HUES64 (cell line): ENCODE results near the gene TRPT1.

Experiments
- H3K27ac ChIP-seq: 2 replicates; pipeline ENCODE4 v1.7.0; 2013; ENCODE audit warnings: low read depth, low read length, inconsistent platforms
- H3K27me3 ChIP-seq: 2 replicates; pipeline ENCODE4 v1.6.1; 2013; ENCODE audit warnings: mild to moderate bottlenecking, low read length; ENCODE audit not compliant: insufficient read depth
- H3K36me3 ChIP-seq: 2 replicates; pipeline ENCODE4 v1.6.1; 2013; ENCODE audit warnings: mild to moderate bottlenecking, low read length; ENCODE audit not compliant: insufficient read depth
- H3K4me1 ChIP-seq: 2 replicates; pipeline ENCODE4 v1.6.1; 2013; ENCODE audit warnings: mild to moderate bottlenecking, low read length, moderate library complexity; ENCODE audit not compliant: insufficient read depth
- H3K4me3 ChIP-seq: 2 replicates; pipeline ENCODE4 v1.5.1; 2013; ENCODE audit warnings: mild to moderate bottlenecking, low read length, moderate library complexity
- H3K9ac ChIP-seq: 2 replicates; pipeline ENCODE4 v1.6.1; 2013; ENCODE audit warnings: mild to moderate bottlenecking, low read depth, low read length
- H3K9me3 ChIP-seq: 2 replicates; pipeline ENCODE4 v1.6.1; 2013; ENCODE audit warnings: low read depth, low read length; ENCODE audit not compliant: insufficient read depth
- WGBS: fragments of 150-250, 120-280 bp; methylation state at CpG from one replicate; pipeline ENCODE4 v1.1.7; 2013; ENCODE audit warnings: missing lambda C conversion rate; 5-methylcytosine and 5-hydroxymethylcytosine counted together

Gene TRPT1

DNA sequence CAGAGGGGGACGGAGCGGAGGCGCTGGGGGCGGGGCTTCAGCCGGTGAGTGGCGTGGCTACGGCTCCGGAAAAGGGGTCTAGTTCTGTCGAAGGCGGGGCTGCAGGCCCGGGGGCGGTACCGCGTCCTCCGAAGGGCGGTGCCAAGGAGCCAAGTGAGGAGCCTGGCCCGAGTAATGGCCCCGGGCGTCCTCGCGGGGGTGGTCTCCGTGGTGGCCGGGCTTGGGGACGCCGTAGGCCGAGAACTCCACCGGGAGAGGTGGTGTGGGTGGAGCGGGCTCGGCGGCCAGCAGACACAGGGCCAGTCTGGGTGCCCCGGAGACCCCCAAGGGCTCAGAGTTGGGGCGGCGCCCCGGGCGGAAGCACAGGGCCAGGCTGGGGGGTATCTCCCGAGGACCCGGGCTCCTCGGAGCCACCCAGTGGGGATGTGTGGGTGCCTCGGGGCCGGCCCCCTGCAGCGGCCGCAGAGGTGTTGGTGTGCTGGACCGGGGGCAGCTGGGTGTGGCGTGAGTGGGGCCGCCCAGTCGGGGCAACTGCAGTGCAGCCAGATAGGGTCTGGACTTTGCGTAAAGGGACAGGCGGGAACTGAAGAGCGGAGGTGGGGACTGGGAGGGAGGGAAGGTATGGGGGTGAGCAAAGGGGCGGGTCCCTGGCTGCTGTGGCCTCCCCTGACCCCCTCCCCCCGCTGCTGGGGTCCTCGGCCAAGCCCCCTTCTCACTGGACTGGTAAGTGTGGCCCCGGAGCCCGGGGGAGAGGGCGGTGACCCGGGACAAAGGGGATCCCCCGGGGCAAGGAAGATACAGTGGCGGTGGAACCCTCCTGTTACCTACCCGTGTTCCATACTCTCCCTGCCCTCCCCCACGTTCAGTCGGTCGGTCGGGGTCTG is 15.7 kb upstream of the TRPT1 start:
- H3K4me3 ChIP-seq: peak overlapping the region; percentile 76
- H3K36me3 ChIP-seq: peaks cover 28% of the 10 kb centered on the region
- H3K4me1 ChIP-seq: peaks cover 15% of the 10 kb centered on the region; the same call in 1 of the 2 replicates
- peak overlapping the region; percentile 91 for H3K27ac ChIP-seq
- under 1% methylated on average over 62 of the region's 63 CpGs for WGBS
- no peaks in the 10 kb centered on the region for H3K27me3 ChIP-seq
- no peaks in the 10 kb centered on the region for H3K9me3 ChIP-seq
- peak overlapping the region; percentile 89 for H3K9ac ChIP-seq

DNA sequence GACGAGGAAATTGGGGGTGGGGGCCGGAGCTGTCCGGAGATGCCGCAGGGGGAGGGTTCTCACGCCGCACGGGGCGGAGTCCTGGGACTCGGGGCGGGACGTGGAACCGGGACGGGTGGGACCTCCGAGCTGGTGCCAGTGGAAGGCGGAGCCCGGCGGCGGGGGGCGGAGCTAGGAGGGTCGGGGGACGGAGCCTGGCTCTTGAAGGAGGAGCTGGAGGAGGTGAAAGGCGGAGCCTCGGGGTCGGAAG is 15.2 kb upstream of the TRPT1 start:
- Histone ChIP-seq H3K9me3 (no peaks in the 10 kb centered on the region), H3K4me1 (peaks cover 15% of the 10 kb centered on the region; the same call in 1 of the 2 replicates), H3K36me3 (peaks cover 28% of the 10 kb centered on the region), H3K27ac (peak overlapping the region; percentile 99), H3K27me3 (no peaks in the 10 kb centered on the region), H3K4me3 (peak overlapping the region; percentile 76), H3K9ac (peak overlapping the region; percentile 89)
- 3% methylated on average over 24 of the region's 24 CpGs for WGBS

DNA sequence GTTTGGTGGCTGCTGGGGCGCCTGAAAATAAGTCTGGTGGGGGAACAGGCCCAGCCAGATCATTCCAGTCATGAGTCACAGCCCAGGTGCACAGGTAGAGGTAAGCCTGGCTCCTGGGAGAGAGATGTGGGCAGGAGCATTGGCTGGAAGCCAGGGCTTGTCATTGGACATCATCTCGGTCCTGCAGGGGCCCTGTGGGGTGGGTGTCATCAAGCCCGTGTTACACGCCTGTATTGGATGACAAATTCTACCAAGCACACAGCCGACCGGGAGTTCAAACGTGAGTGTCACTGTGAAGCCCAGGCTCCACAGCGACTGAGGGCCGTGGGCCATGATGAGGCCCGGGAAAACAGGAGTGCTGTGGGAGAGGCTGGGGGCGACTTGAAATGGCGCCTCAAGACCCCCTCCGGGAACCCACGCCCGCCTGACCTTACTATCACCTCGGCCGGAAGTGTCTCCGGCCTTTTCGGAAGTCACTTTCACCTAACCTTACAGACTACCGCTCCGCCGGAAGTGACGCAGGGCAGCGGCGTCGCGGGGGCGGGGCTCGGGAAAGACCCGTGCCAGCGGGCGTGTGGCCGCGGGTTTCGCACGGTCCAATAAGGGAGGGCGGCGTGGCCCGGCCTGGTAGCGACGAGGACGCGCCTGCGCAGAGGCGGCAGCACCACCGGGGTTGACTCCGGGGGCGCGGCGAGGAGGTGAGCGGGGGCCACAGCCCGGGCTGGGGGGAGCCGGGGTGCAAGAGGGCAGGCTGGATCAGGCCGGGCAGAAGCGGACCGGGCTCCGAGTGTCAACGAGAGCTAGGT is 14.7 kb upstream of the TRPT1 start, which contains the start of gene FKBP2:
FKBP2 (plus strand) TSS at position 661 of the 806 bp plus-strand sequence. CDS start 1,293 bp downstream, outside the sequence.
- H3K36me3 ChIP-seq: peaks cover 28% of the 10 kb centered on the region
- H3K27ac ChIP-seq: peak within 1 kb of the TSS; percentile 99
- H3K9ac ChIP-seq: peak within 1 kb of the TSS; percentile 89
- peaks cover 15% of the 10 kb centered on the region; the same call in 1 of the 2 replicates for H3K4me1 ChIP-seq
- no peaks in the 10 kb centered on the region for H3K9me3 ChIP-seq
- H3K4me3 ChIP-seq: peak within 1 kb of the TSS; percentile 76
- no peaks in the 10 kb centered on the region for H3K27me3 ChIP-seq
- WGBS: 3% methylated on average over 58 of the region's 58 CpGs

DNA sequence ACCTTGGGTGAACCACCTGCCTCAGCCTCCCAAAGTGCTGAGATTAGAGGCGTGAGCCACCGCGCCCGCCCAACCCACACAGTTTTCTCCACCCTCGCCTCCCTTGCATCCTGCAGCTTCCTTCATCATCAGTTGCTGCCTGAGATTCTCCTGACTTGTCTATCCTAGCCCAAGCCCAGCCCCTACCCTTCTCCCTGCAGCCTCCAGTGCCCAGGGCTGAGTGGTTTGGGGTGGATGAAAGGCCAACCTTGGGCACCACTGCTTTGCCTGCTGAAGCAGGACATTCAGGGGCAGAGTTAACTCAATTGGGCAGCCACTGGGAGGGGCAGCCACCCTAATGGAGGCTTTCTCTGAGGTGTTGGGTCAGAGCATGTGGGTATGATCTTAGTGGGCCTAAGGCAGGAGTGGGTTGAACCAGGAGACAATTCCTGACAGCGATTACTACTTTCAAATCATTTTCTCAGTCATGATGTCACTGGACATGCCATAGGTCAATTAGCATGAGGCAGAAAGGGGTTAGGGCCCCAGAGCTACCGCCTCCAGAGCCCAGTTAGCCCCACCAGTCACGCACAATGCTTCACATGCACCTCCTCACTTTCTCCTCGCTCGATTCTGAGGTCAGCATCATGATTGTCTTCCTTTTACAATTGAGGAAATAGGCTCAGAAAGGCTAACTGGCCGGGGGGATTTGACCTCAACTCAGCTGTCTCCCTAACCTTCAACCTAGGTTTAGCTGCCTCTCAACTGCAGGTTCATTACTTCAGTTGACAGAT is 13.9 kb upstream of the TRPT1 start:
- Histone ChIP-seq H3K4me3 (peak overlapping the region; percentile 76), H3K36me3 (peaks cover 24% of the 10 kb centered on the region), H3K27me3 (no peaks in the 10 kb centered on the region; the same call in 1 of the 2 replicates), H3K4me1 (peaks cover 15% of the 10 kb centered on the region; the same call in 1 of the 2 replicates), H3K9me3 (no peaks in the 10 kb centered on the region), H3K27ac (peak overlapping the region; percentile 99), H3K9ac (peak overlapping the region; percentile 89)
- WGBS: 87% methylated on average over 11 of the region's 11 CpGs

DNA sequence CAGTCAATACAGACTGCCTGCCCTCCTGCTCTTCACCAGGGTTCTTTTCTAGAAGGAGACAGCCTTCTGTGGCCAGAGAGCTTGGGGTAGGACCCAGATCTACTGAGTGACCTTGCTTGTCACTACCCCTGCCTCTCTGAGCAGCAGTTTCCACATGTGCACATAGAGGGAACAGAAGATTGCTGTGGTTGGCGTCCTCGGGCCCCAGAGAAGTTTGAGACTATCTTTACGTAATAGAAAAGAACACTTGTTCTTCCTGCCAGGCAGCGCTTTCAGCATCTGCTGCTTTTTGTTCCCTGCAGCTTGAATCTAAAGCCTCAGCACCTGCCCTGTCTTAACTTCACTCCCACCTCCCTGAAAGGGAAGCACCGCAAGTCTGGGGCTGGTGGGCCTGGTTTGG is 13.0 kb upstream of the TRPT1 start:
- no peaks in the 10 kb centered on the region; the same call in 1 of the 2 replicates for H3K27me3 ChIP-seq
- H3K36me3 ChIP-seq: peaks cover 20% of the 10 kb centered on the region
- H3K4me3 ChIP-seq: no peak overlapping the region
- WGBS: 95% methylated on average over 5 of the region's 5 CpGs
- no peaks in the 10 kb centered on the region for H3K9me3 ChIP-seq
- H3K9ac ChIP-seq: no peak overlapping the region
- peaks cover 15% of the 10 kb centered on the region; the same call in 1 of the 2 replicates for H3K4me1 ChIP-seq
- H3K27ac ChIP-seq: no peak overlapping the region

DNA sequence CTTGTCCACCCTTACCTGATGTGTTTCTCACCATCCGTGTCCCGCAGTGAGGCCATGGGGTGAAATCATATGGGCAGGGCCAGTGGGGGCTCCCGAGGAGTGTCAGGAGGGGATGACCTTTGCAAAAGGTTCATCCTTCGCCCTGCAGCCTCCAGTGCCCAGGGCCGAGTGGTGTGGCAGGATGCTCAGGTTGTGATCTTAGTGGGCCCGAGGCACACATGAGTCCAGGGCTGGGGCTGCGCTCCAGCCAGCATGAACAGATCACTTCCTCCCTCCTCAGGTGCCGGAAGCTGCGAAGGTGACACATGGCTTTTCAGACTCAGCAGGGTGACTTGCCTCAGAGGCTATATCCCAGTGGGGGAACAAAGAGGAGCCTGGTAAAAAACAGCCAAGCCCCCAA is 12.1 kb upstream of the TRPT1 start:
- H3K27me3 ChIP-seq: peaks cover 5% of the 10 kb centered on the region; the same call in 1 of the 2 replicates
- no peak overlapping the region for H3K27ac ChIP-seq
- WGBS: 89% methylated on average over 9 of the region's 9 CpGs
- peaks cover 10% of the 10 kb centered on the region; the same call in 1 of the 2 replicates for H3K4me1 ChIP-seq
- H3K9ac ChIP-seq: no peak overlapping the region
- peaks cover 10% of the 10 kb centered on the region for H3K36me3 ChIP-seq
- H3K4me3 ChIP-seq: no peak overlapping the region
- H3K9me3 ChIP-seq: no peaks in the 10 kb centered on the region

DNA sequence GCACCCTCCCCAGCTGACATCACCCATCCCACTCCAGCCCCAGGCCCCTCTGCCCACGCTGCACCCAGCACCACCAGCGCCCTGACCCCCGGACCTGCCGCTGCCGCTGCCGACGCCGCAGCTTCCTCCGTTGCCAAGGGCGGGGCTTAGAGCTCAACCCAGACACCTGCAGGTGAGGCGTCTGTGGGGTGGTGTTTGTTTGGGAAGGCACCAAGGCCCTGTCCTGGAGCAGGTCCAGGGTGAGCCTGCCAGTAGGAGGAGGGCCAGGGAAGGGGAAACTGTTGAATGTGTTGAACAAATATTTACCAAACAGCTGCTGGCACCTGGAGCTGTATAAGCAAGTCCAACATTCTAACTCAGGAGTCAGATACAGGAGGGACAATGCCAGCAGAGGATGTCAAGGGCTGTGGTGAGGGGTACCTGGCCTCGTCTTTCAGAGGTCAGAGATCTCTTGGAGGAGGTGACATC is 11.5 kb upstream of the TRPT1 start:
- Histone ChIP-seq H3K36me3 (peaks cover 9% of the 10 kb centered on the region), H3K27ac (no peak overlapping the region), H3K9ac (no peak overlapping the region), H3K4me3 (no peak overlapping the region), H3K27me3 (peaks cover 11% of the 10 kb centered on the region; the same call in 1 of the 2 replicates), H3K4me1 (peaks cover 8% of the 10 kb centered on the region; the same call in 1 of the 2 replicates), H3K9me3 (no peaks in the 10 kb centered on the region)
- WGBS: 88% methylated on average over 12 of the region's 12 CpGs

DNA sequence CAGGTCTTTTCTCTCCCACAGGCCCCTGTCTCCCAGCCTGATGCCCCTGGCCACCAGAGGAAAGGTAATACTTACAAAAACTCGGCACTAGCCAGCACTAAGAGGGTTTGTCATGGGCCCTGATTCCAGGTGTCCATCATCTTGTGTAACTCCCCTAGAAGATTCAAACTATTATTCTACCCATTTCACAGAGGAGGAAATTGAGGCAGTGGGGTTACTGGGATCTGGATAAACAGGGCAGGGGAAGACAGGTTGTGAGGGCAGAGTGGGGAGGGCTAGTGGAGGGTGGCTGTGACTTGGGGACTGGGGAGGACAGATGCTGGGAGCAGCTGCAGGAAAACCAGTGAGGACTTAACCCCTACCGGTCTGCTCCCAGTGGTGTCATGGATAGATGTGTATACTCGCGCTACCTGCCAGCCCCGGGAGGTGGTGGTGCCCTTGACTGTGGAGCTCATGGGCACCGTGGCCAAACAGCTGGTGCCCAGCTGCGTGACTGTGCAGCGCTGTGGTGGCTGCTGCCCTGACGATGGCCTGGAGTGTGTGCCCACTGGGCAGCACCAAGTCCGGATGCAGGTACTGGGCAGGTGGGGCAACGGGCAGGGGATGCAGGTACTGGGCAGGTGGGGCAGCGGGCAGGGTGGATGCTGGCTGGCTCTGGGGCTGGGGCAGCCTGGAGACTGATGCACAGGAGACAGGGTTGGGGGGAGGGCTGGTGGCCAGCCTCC is 9.6 kb upstream of the TRPT1 start:
- Histone ChIP-seq H3K4me1 (peaks cover 7% of the 10 kb centered on the region; the same call in 1 of the 2 replicates), H3K9me3 (no peaks in the 10 kb centered on the region), H3K27ac (no peak overlapping the region)

DNA sequence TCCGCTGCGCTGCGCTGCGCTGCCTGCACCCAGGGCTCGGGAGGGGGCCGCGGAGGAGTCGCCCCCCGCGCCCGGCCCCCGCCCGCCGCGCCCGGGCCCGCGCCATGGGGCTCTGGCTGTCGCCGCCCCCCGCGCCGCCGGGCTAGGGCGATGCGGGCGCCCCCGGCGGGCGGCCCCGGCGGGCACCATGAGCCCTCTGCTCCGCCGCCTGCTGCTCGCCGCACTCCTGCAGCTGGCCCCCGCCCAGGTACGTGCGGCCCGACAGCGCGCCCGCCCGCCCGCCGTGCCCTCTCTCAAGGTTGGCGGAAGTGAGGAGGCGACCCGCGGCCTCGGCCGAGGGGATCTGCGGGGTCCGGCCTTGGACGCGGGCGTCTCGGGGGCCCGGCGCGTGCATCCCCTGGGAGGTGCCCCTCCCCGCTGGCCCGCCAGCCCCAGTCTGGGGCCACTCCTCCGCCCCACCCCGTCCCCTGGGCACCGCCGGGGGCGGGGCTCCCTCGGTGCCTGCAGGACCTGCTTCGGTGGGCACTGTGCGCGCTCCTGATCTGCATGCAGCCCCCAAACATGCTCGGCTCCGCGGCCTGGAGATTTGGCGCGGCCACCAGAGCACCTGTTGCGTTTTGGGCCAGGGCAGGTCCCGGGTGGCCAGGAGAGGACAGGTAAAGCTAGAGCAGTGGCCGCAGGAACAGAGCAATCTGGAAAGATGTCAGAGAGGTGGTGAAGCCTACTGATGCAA is 8.8 kb upstream of the TRPT1 start:
- peak overlapping the region; percentile 44; the same call in 1 of the 2 replicates for H3K9ac ChIP-seq
- H3K4me3 ChIP-seq: peak overlapping the region; percentile 69
- H3K4me1 ChIP-seq: 0 out of 2 replicates have a peak, but pooled peaks cover under 1% of the 10 kb centered on the region
- peaks cover 15% of the 10 kb centered on the region; the same call in 1 of the 2 replicates for H3K27me3 ChIP-seq
- WGBS: 2% methylated on average over 80 of the region's 80 CpGs
- no peaks in the 10 kb centered on the region for H3K9me3 ChIP-seq
- no peak overlapping the region for H3K27ac ChIP-seq
- H3K36me3 ChIP-seq: peaks cover 9% of the 10 kb centered on the region

More for the DNA sequence above, 9.6 kb upstream of the TRPT1 start:
- Histone ChIP-seq H3K4me3 (peak overlapping the region; percentile 69), H3K36me3 (peaks cover 9% of the 10 kb centered on the region), H3K27me3 (peaks cover 15% of the 10 kb centered on the region; the same call in 1 of the 2 replicates), H3K9ac (peak overlapping the region; percentile 44; the same call in 1 of the 2 replicates)
- 96% methylated on average over 12 of the region's 12 CpGs for WGBS
